DOHH2 (cell line): ENCODE measurements around the gene SAMD8.

Experiments
- H3F3A ChIP-seq: fragments of 200-600 bp; sonication (generic), shearing (Covaris generic); 2 replicates; pipeline ENCODE4 v1.6.0; 2016; ENCODE audit warnings: antibody characterized with exemption, mild to moderate bottlenecking; ENCODE audit not compliant: control insufficient read depth, insufficient read depth
- H3K27ac ChIP-seq: fragments of 200-600 bp; sonication (generic); 2 replicates; pipeline ENCODE4 v1.5.1; 2014; ENCODE audit warnings: low read depth, mild to moderate bottlenecking, low read length, moderate library complexity
- H3K27me3 ChIP-seq: fragments of 200-600 bp; sonication (generic); 2 replicates; pipeline ENCODE4 v1.6.1; 2014; ENCODE audit warnings: mild to moderate bottlenecking, low read length, mixed read lengths; ENCODE audit not compliant: control insufficient read depth
- H3K36me3 ChIP-seq: fragments of 200-600 bp; sonication (generic); 2 replicates; pipeline ENCODE4 v1.6.1; 2014; ENCODE audit warnings: mild to moderate bottlenecking, low read length, moderate library complexity, mixed read lengths; ENCODE audit not compliant: control insufficient read depth
- H3K4me1 ChIP-seq: fragments of 200-600 bp; sonication (generic); 2 replicates; pipeline ENCODE4 v1.6.1; 2014; ENCODE audit warnings: mild to moderate bottlenecking, low read length, mixed read lengths; ENCODE audit not compliant: control insufficient read depth
- H3K4me2 ChIP-seq: fragments of 200-600 bp; sonication (generic); 2 replicates; pipeline ENCODE4 v1.6.0; 2014; ENCODE audit warnings: mild to moderate bottlenecking, low read length, moderate library complexity
- H3K4me3 ChIP-seq: fragments of 200-600 bp; sonication (generic); 2 replicates; pipeline ENCODE4 v1.5.1; 2014; ENCODE audit warnings: mild to moderate bottlenecking, low read length, mixed read lengths
- H3K79me2 ChIP-seq: fragments of 200-600 bp; sonication (generic); 2 replicates; pipeline ENCODE4 v1.6.1; 2014; ENCODE audit warnings: mild to moderate bottlenecking, low read length, mixed read lengths; ENCODE audit not compliant: control insufficient read depth
- H3K9me2 ChIP-seq: fragments of 200-600 bp; sonication (generic); replicated peaks from 2 replicates; pipeline ENCODE4 v1.6.1; 2014; ENCODE audit warnings: mild to moderate bottlenecking, low read length, mixed read lengths; ENCODE audit not compliant: control insufficient read depth
- H3K9me3 ChIP-seq: fragments of 200-600 bp; sonication (generic); 2 replicates; pipeline ENCODE4 v1.6.1; 2014; ENCODE audit warnings: antibody characterized with exemption, low read length, mixed read lengths; ENCODE audit not compliant: control insufficient read depth, insufficient read depth
- H4K20me1 ChIP-seq: fragments of 200-600 bp; sonication (generic); 2 replicates; pipeline ENCODE4 v1.6.0; 2014; ENCODE audit warnings: low read depth, mild to moderate bottlenecking, antibody characterized with exemption, low read length, moderate library complexity; ENCODE audit not compliant: control insufficient read depth, insufficient read depth
- CTCF ChIP-seq: fragments of 200-600 bp; sonication (generic); IDR thresholded peaks from one replicate; pipeline ENCODE4 v1.5.1; 2014; ENCODE audit warnings: antibody characterized with exemption, mild to moderate bottlenecking, low read depth, low read length; ENCODE audit not compliant: poor library complexity, severe bottlenecking
- EZH2phosphoT487 ChIP-seq: fragments of 200-600 bp; sonication (generic); IDR thresholded peaks from 2 replicates; pipeline ENCODE4 v1.6.1; 2017; ENCODE audit warnings: borderline replicate concordance, mild to moderate bottlenecking, antibody characterized with exemption, low read length, moderate library complexity, mixed read lengths

Gene SAMD8

GRCh38 chr10:75080554-75080953, 30.9 kb upstream of the SAMD8 start:
- Histone ChIP-seq H4K20me1 (no peaks in the 10 kb centered on the region), H3K36me3 (no peaks in the 10 kb centered on the region), H3K4me2 (no peak overlapping the region), H3K9me3 (no peaks in the 10 kb centered on the region), H3K79me2 (no peaks in the 10 kb centered on the region), H3K27ac (no peak overlapping the region), H3K9me2 (no peaks in the 10 kb centered on the region), H3K4me3 (no peak overlapping the region), H3K4me1 (no peaks in the 10 kb centered on the region), H3F3A (no peaks in the 10 kb centered on the region), H3K27me3 (no peaks in the 10 kb centered on the region)
- no peak for TF ChIP-seq EZH2phosphoT487
- no peak for TF ChIP-seq CTCF

GRCh38 chr10:75081379-75081778, 30.1 kb upstream of the SAMD8 start:
- Histone ChIP-seq H3K36me3 (no peaks in the 10 kb centered on the region), H3K4me2 (no peak overlapping the region), H3K4me1 (no peaks in the 10 kb centered on the region), H3K4me3 (no peak overlapping the region), H3K27ac (no peak overlapping the region), H4K20me1 (no peaks in the 10 kb centered on the region), H3F3A (no peaks in the 10 kb centered on the region), H3K9me3 (no peaks in the 10 kb centered on the region), H3K9me2 (no peaks in the 10 kb centered on the region), H3K79me2 (no peaks in the 10 kb centered on the region), H3K27me3 (no peaks in the 10 kb centered on the region)
- TF ChIP-seq CTCF: no peak
- TF ChIP-seq EZH2phosphoT487: no peak

GRCh38 chr10:75083972-75084833, 27.3 kb upstream of the SAMD8 start:
- Histone ChIP-seq H3K4me2 (no peak overlapping the region), H3K36me3 (no peaks in the 10 kb centered on the region), H3F3A (no peaks in the 10 kb centered on the region), H3K4me1 (no peaks in the 10 kb centered on the region), H3K27ac (no peak overlapping the region), H3K27me3 (no peaks in the 10 kb centered on the region), H3K9me2 (no peaks in the 10 kb centered on the region), H3K79me2 (no peaks in the 10 kb centered on the region), H4K20me1 (no peaks in the 10 kb centered on the region), H3K4me3 (no peak overlapping the region), H3K9me3 (no peaks in the 10 kb centered on the region)
- TF ChIP-seq EZH2phosphoT487 (no peak), CTCF (no peak)
